GM19025 (cell line): ENCODE results near the gene OR8B4.
"Not testable (repeated sequence)": the region's sequence is repeated elsewhere in the genome, so short reads cannot be mapped to it uniquely, and the experiment has no call there.

Experiments used
- ATAC-seq: cut with Tn5 transposase; IDR thresholded peaks from one replicate; pipeline ENCODE4 v1.9.1; 2021; ENCODE audit warnings: mild to moderate bottlenecking, low read depth, moderate library complexity; ENCODE audit not compliant: unreplicated experiment

OR8B4 gene

GRCh38 chr11:124424384-124424921, at the start of gene OR8B4:
OR8B4 (minus strand) TSS chr11:124424871; CDS start chr11:124424871, 0 bp downstream.
- no peak for ATAC-seq

GRCh38 chr11:124474079-124474478, 49.4 kb upstream of the OR8B4 start:
- no peak for ATAC-seq

GRCh38 chr11:124473476-124473875, 48.8 kb upstream of the OR8B4 start:
- no peak for ATAC-seq

GRCh38 chr11:124470561-124471227, 46.0 kb upstream of the OR8B4 start:
- no peak for ATAC-seq

GRCh38 chr11:124467381-124467927, 42.8 kb upstream of the OR8B4 start:
- ATAC-seq, result no peak

GRCh38 chr11:124465368-124465767, 40.7 kb upstream of the OR8B4 start:
- ATAC-seq, result no peak

- no peak for ATAC-seq
Measured at GRCh38 chr11:124463990-124464389, 39.3 kb upstream of the OR8B4 start.

- no peak for ATAC-seq
Measured at GRCh38 chr11:124463324-124463723, 38.7 kb upstream of the OR8B4 start.

- ATAC-seq, result no peak
Measured at GRCh38 chr11:124460459-124460858, 35.8 kb upstream of the OR8B4 start.

GRCh38 chr11:124459379-124459778, 34.7 kb upstream of the OR8B4 start:
- not testable (repeated sequence) for ATAC-seq

- no peak for ATAC-seq
Measured at GRCh38 chr11:124454552-124454951, 29.9 kb upstream of the OR8B4 start.

GRCh38 chr11:124446916-124447315, 22.2 kb upstream of the OR8B4 start:
- ATAC-seq, result no peak

- ATAC-seq, result no peak
Measured at GRCh38 chr11:124445646-124446150, 21.0 kb upstream of the OR8B4 start, which contains the start of gene OR8B8. OR8B8 (minus strand) TSS chr11:124445696; CDS start chr11:124441085, 4,611 bp downstream.

GRCh38 chr11:124442847-124443246, 18.2 kb upstream of the OR8B4 start:
- ATAC-seq, result no peak

GRCh38 chr11:124442442-124442841, 17.8 kb upstream of the OR8B4 start:
- ATAC-seq, result no peak

- ATAC-seq, result no peak
Measured at GRCh38 chr11:124441519-124441918, 16.8 kb upstream of the OR8B4 start.

GRCh38 chr11:124441081-124441480, 16.4 kb upstream of the OR8B4 start:
- ATAC-seq, result no peak

- ATAC-seq, result no peak
Measured at GRCh38 chr11:124440608-124441007, 15.9 kb upstream of the OR8B4 start.

GRCh38 chr11:124434699-124435098, 10.0 kb upstream of the OR8B4 start:
- no peak for ATAC-seq

GRCh38 chr11:124429599-124429998, 4.9 kb upstream of the OR8B4 start:
- no peak for ATAC-seq

- no peak for ATAC-seq
Measured at GRCh38 chr11:124421043-124421442, 3.6 kb downstream of the OR8B4 start.
